H1 (cell line): ENCODE data around the gene PDE4D. TPM values are rescaled to one million over a fixed set of nuclear protein-coding genes. Genes with fewer than 3 reads are reported as not detected.

ENCODE experiments used
- CTCF ChIA-PET: fragments of 300-600 bp; sonication (Branson Sonifier 250); formaldehyde crosslinking; loops from one replicate; lab custom pipeline; 2021; ENCODE audit not compliant: partially characterized antibody; lab: Charles Lee
- POLR2A ChIA-PET: fragments of 300-600 bp; sonication (Branson Sonifier 250); formaldehyde crosslinking; loops from one replicate; lab custom pipeline; 2021; ENCODE audit warnings: inconsistent platforms; ENCODE audit not compliant: partially characterized antibody; lab: Charles Lee
- DNase-seq, 2 experiments: peaks; one replicate each; pipeline versions ENCODE4 v3.0.0 to v3.0.0-alpha.2; 2010 to 2022; ENCODE audit warnings: low spot score in 2 of 2, low read depth in 1 of 2, mixed read lengths in 1 of 2
- FAIRE-seq: peaks from 2 replicates; lab custom pipeline; 2011; peaks lifted over from hg19 to GRCh38; lab: Jason Lieb, UNC
- H2AFZ ChIP-seq: 2 replicates; pipeline ENCODE4 v1.8.1; 2012; ENCODE audit warnings: low read length, inconsistent platforms
- H2AK5ac ChIP-seq: 2 replicates; pipeline ENCODE4 v1.6.1; 2013; ENCODE audit warnings: low read depth, low read length
- H2BK120ac ChIP-seq: replicated peaks from 2 replicates; pipeline ENCODE3; 2013; ENCODE audit warnings: low read depth, low read length, inconsistent platforms
- H2BK12ac ChIP-seq: 2 replicates; pipeline ENCODE4 v1.6.1; 2013; ENCODE audit warnings: low read depth, low read length
- H2BK15ac ChIP-seq: 2 replicates; pipeline ENCODE4 v1.6.1; 2013; ENCODE audit warnings: low read length
- H2BK20ac ChIP-seq: 2 replicates; pipeline ENCODE4 v1.6.1; 2013; ENCODE audit warnings: low read length
- H2BK5ac ChIP-seq: 2 replicates; pipeline ENCODE4 v1.6.1; 2013; ENCODE audit warnings: low read depth, low read length
- H3K14ac ChIP-seq: 2 replicates; pipeline ENCODE4 v1.6.1; 2013; ENCODE audit warnings: inconsistent platforms; ENCODE audit not compliant: insufficient read length
- H3K18ac ChIP-seq: 2 replicates; pipeline ENCODE4 v1.6.1; 2013; ENCODE audit warnings: low read length; ENCODE audit errors: extremely low read depth
- H3K23ac ChIP-seq: 2 replicates; pipeline ENCODE4 v1.6.1; 2013; ENCODE audit warnings: inconsistent platforms; ENCODE audit not compliant: insufficient read length
- H3K23me2 ChIP-seq: 2 replicates; pipeline ENCODE4 v1.6.1; 2013; ENCODE audit warnings: low read depth, low read length
- H3K27ac ChIP-seq: 2 replicates; pipeline ENCODE4 v1.6.1; 2011; ENCODE audit warnings: low read depth, low read length, inconsistent platforms
- H3K27me3 ChIP-seq, 4 experiments: replicated peaks in 1 of 4; 1 replicate in 1 of 4; 2 replicates in 3 of 4; pipeline versions ENCODE4 v1.6.1 to v1.8.1; 2011 to 2013; ENCODE audit warnings: low read length in 3 of 4, mild to moderate bottlenecking in 3 of 4, inconsistent platforms in 2 of 4, mixed read lengths in 2 of 4, moderate library complexity in 1 of 4; ENCODE audit not compliant: control insufficient read depth in 3 of 4, insufficient read depth in 3 of 4; ENCODE audit errors: extremely low read depth in 1 of 4
- H3K36me3 ChIP-seq, 4 experiments: 2 replicates each; pipeline versions ENCODE4 v1.6.1 to v1.8.1; 2011 to 2013; ENCODE audit warnings: mild to moderate bottlenecking in 4 of 4, low read length in 3 of 4, moderate library complexity in 2 of 4, control low read depth in 1 of 4, inconsistent platforms in 1 of 4; ENCODE audit not compliant: insufficient read depth in 4 of 4, control insufficient read depth in 2 of 4
- H3K4ac ChIP-seq: replicated peaks from 2 replicates; pipeline ENCODE3; 2013; ENCODE audit warnings: low read length, low read depth, mixed read lengths, inconsistent platforms; ENCODE audit not compliant: insufficient read length
- H3K4me1 ChIP-seq, 4 experiments: replicated peaks in 1 of 4; 1 replicate in 1 of 4; 2 replicates in 3 of 4; pipeline versions ENCODE4 v1.6.1 to v1.8.1; 2011 to 2013; ENCODE audit warnings: low read length in 3 of 4, inconsistent platforms in 2 of 4, mixed read lengths in 1 of 4; ENCODE audit not compliant: insufficient read depth in 4 of 4, control insufficient read depth in 3 of 4
- H3K4me2 ChIP-seq, 2 experiments: 2 replicates each; pipeline versions ENCODE4 v1.6.1 to v1.8.1; 2011 to 2013; ENCODE audit warnings: low read depth in 2 of 2, low read length in 2 of 2, control low read depth in 1 of 2, inconsistent platforms in 1 of 2, mild to moderate bottlenecking in 1 of 2; ENCODE audit not compliant: insufficient read depth in 1 of 2
- H3K4me3 ChIP-seq, 4 experiments: fragments of 200-600, 300-600 bp in 1 of 4; sonication (generic), shearing (Covaris generic), sonication (Bioruptor Twin) in 1 of 4; 2 replicates each; pipeline versions ENCODE4 v1.5.1 to v1.8.1; 2011 to 2016; ENCODE audit warnings: low read length in 4 of 4, low read depth in 3 of 4, control low read depth in 2 of 4, inconsistent platforms in 2 of 4, mild to moderate bottlenecking in 2 of 4, mixed read lengths in 1 of 4, moderate library complexity in 1 of 4; ENCODE audit not compliant: insufficient read depth in 2 of 4; ENCODE audit errors: extremely low read depth in 1 of 4
- H3K56ac ChIP-seq: replicated peaks from 2 replicates; pipeline ENCODE3; 2013; ENCODE audit warnings: low read depth, mild to moderate bottlenecking, mixed read lengths, low read length, inconsistent platforms; ENCODE audit not compliant: insufficient read length
- H3K79me1 ChIP-seq: 2 replicates; pipeline ENCODE4 v1.6.1; 2013; ENCODE audit warnings: low read depth, low read length, control low read depth
- H3K79me2 ChIP-seq, 2 experiments: 2 replicates each; pipeline versions ENCODE4 v1.6.1 to v1.8.1; 2012 to 2013; ENCODE audit warnings: low read length in 2 of 2, mild to moderate bottlenecking in 2 of 2, inconsistent platforms in 1 of 2; ENCODE audit not compliant: insufficient read depth in 2 of 2, control insufficient read depth in 1 of 2
- H3K9ac ChIP-seq, 4 experiments: replicated peaks in 1 of 4; 1 replicate in 1 of 4; 2 replicates in 3 of 4; pipeline versions ENCODE4 v1.6.1 to v1.8.1; 2011 to 2013; ENCODE audit warnings: low read depth in 3 of 4, low read length in 3 of 4, control low read depth in 2 of 4, mild to moderate bottlenecking in 2 of 4, moderate library complexity in 2 of 4, inconsistent platforms in 1 of 4; ENCODE audit errors: extremely low read depth in 1 of 4
- H3K9me3 ChIP-seq, 2 experiments: 2 replicates each; pipeline versions ENCODE4 v1.6.1 to v1.8.1; 2012 to 2013; ENCODE audit warnings: mild to moderate bottlenecking in 2 of 2, moderate library complexity in 2 of 2, control low read depth in 1 of 2, inconsistent platforms in 1 of 2, low read depth in 1 of 2, low read length in 1 of 2, mixed read lengths in 1 of 2; ENCODE audit not compliant: insufficient read depth in 2 of 2
- H4K20me1 ChIP-seq, 2 experiments: replicated peaks in 1 of 2; 2 replicates each; pipeline versions ENCODE3 to v1.8.1; 2011 to 2013; ENCODE audit warnings: inconsistent platforms in 2 of 2, low read length in 2 of 2, mild to moderate bottlenecking in 1 of 2; ENCODE audit not compliant: insufficient read depth in 2 of 2, control insufficient read depth in 1 of 2
- H4K5ac ChIP-seq: 2 replicates; pipeline ENCODE4 v1.6.1; 2013; ENCODE audit warnings: low read length, low read depth, mixed read lengths, inconsistent platforms; ENCODE audit not compliant: insufficient read length
- H4K8ac ChIP-seq: 2 replicates; pipeline ENCODE4 v1.8.0; 2013; ENCODE audit warnings: mild to moderate bottlenecking, moderate library complexity, low read length, inconsistent platforms; ENCODE audit not compliant: insufficient read depth; ENCODE audit errors: extremely low read depth
- H4K91ac ChIP-seq: replicated peaks from 2 replicates; pipeline ENCODE3; 2013; ENCODE audit warnings: low read length, mixed read lengths, inconsistent platforms; ENCODE audit not compliant: insufficient read length
- USF2 ChIP-seq: IDR thresholded peaks from 2 replicates; pipeline ENCODE4 v1.6.1; 2011; ENCODE audit warnings: low read length, improper control_type of control experiment
- WGBS, 2 experiments: shearing (Covaris generic) in 1 of 2; methylation state at CpG; one replicate each; pipeline versions ENCODE4 v1.1.6 to v1.1.7; 2013 to 2015; ENCODE audit warnings: low lambda C conversion rate in 2 of 2, mixed read lengths in 2 of 2, inconsistent platforms in 1 of 2, low coverage in 1 of 2, missing lambda C conversion rate in 1 of 2; ENCODE audit not compliant: insufficient replicate concordance in 2 of 2, insufficient coverage in 1 of 2, insufficient read length in 1 of 2; ENCODE audit errors: extremely low coverage in 1 of 2, missing lambda C conversion rate in 1 of 2; 5-methylcytosine and 5-hydroxymethylcytosine counted together
- polyA plus RNA-seq, 7 experiments: library from polyadenylated mRNA; depleted of rRNA in 3 of 7; stranded (reverse) in 5 of 7; unstranded in 2 of 7; fragments of >200 nt in 5 of 7; fragments of 200-250 nt in 2 of 7; gene quantifications; 1 replicate in 5 of 7; 2 replicates in 1 of 7; 4 replicates in 1 of 7; pipeline versions ENCODE4 v1.2.1 to v1.2.3, GENCODE V29; 2011 to 2013; ENCODE audit warnings: missing spikeins in 2 of 7, mixed read lengths in 2 of 7
- total RNA-seq: library from RNA; stranded (reverse); fragmentation: NEBNext Ultra II Directional; extraction: Animal tissue kit (Norgen Biotek cat#: 25700); gene quantifications from 2 replicates; pipeline ENCODE4 v1.2.1, GENCODE V29; 2021

PDE4D gene
- total and polyA plus RNA-seq, 2 of the 8 experiments (the other 6 are each of a cell fraction or from before 2014, with no cell fraction given), result 2.3 to 3.7 TPM

GRCh38 chr5:59656351-59657254 is 236.9 kb downstream of the PDE4D start:
- Histone ChIP-seq H3K27ac (no peak overlapping the region), H2AK5ac (no peak overlapping the region; the same call in 1 of the 2 replicates), H3K23me2 (peaks cover 3% of the 10 kb centered on the region; the same call in 1 of the 2 replicates), H3K18ac (no peak overlapping the region), H3K4ac (no peak overlapping the region), H3K9me3 (no peaks in the 10 kb centered on the region), H3K14ac (no peak overlapping the region), H4K5ac (no peak overlapping the region), H3K4me1 (peaks cover 0 to 3% (median 0%) of the 10 kb centered on the region in 4 experiments; a peak in 1 of 7 replicates), H2BK120ac (no peak overlapping the region), H4K8ac (no peak overlapping the region), H4K91ac (no peak overlapping the region), H3K36me3 (no peaks in the 10 kb centered on the region), H2BK5ac (no peak overlapping the region), H2AFZ (no peak overlapping the region), H3K56ac (no peak overlapping the region), H3K79me2 (no peaks in the 10 kb centered on the region), H3K27me3 (no peaks in the 10 kb centered on the region), H2BK12ac (no peak overlapping the region), H4K20me1 (no peaks in the 10 kb centered on the region), H3K23ac (no peak overlapping the region), H3K79me1 (no peaks in the 10 kb centered on the region), H3K4me2 (no peak overlapping the region), H3K4me3 (no peak overlapping the region), H2BK20ac (no peak overlapping the region), H3K9ac (no peak overlapping the region), H2BK15ac (no peak overlapping the region)
- DNase-seq, result no peak
- no peak for TF ChIP-seq USF2
- POLR2A ChIA-PET, result no interaction called here
- CTCF ChIA-PET, result interaction anchor here (0.8 to 5.8 kb wide), 5 partner anchors 9 to 151 kb away, joined by 3 to 40 read pairs (median 5); no protein-coding TSS in a partner anchor
- 86% methylated on average over 5 of the region's 5 CpGs; no CpG with 5 or more reads in 1 of the 2 experiments for WGBS, 2 experiments
- FAIRE-seq, result no peak
